Hepatocyte (in vitro differentiated cells): ENCODE measurements around the gene DACT2. TPM values are rescaled to one million over a fixed set of nuclear protein-coding genes. Genes with fewer than 3 reads are reported as not detected.

Experiments used
- DNase-seq: peaks from one replicate; pipeline ENCODE4 v3.0.0-alpha.2; 2016; ENCODE audit warnings: low spot score
- H2AFZ ChIP-seq: fragments of 200-600 bp; sonication (generic); 2 replicates; pipeline ENCODE4 v1.6.0; 2016; ENCODE audit warnings: antibody characterized with exemption, mild to moderate bottlenecking
- H3K27ac ChIP-seq: fragments of 200-600 bp; sonication (generic); 2 replicates; pipeline ENCODE4 v1.5.1; 2016; ENCODE audit warnings: mild to moderate bottlenecking
- H3K27me3 ChIP-seq: fragments of 200-600 bp; sonication (generic); 2 replicates; pipeline ENCODE4 v1.6.1; 2016
- H3K36me3 ChIP-seq: fragments of 200-600 bp; sonication (generic); replicated peaks from 2 replicates; pipeline ENCODE4 v1.5.1; 2016; ENCODE audit warnings: low read depth; ENCODE audit not compliant: insufficient read depth
- H3K4me1 ChIP-seq: fragments of 200-600 bp; sonication (generic); 2 replicates; pipeline ENCODE4 v1.5.1; 2016; ENCODE audit warnings: mild to moderate bottlenecking, moderate library complexity; ENCODE audit not compliant: insufficient read depth
- H3K4me2 ChIP-seq: fragments of 200-600 bp; sonication (generic); 2 replicates; pipeline ENCODE4 v1.6.0; 2016
- H3K4me3 ChIP-seq: fragments of 200-600 bp; sonication (generic); 2 replicates; pipeline ENCODE4 v1.5.1; 2016; ENCODE audit warnings: mild to moderate bottlenecking
- H3K79me2 ChIP-seq: fragments of 200-600 bp; sonication (generic); 2 replicates; pipeline ENCODE4 v1.6.0; 2017; ENCODE audit warnings: mild to moderate bottlenecking
- H3K9me2 ChIP-seq: fragments of 200-600 bp; sonication (generic); replicated peaks from 2 replicates; pipeline ENCODE4 v1.6.0; 2017; ENCODE audit warnings: mild to moderate bottlenecking; ENCODE audit not compliant: insufficient read depth
- H3K9me3 ChIP-seq: fragments of 200-600 bp; sonication (generic); 2 replicates; pipeline ENCODE4 v1.5.1; 2016; ENCODE audit warnings: low read depth, mild to moderate bottlenecking
- H4K20me1 ChIP-seq: fragments of 200-600 bp; sonication (generic); 2 replicates; pipeline ENCODE4 v1.6.0; 2016; ENCODE audit warnings: mild to moderate bottlenecking; ENCODE audit not compliant: insufficient read depth, poor library complexity, severe bottlenecking
- EZH2 ChIP-seq: fragments of 200-600 bp; sonication (generic); IDR thresholded peaks from 2 replicates; pipeline ENCODE4 v1.6.1; 2016; ENCODE audit warnings: antibody characterized with exemption, mild to moderate bottlenecking, borderline replicate concordance
- EZH2phosphoT487 ChIP-seq: fragments of 200-600 bp; sonication (generic); IDR thresholded peaks from one replicate; pipeline ENCODE4 v1.6.1; 2018; ENCODE audit warnings: antibody characterized with exemption, mild to moderate bottlenecking, low read depth, moderate library complexity; ENCODE audit not compliant: unreplicated experiment, severe bottlenecking
- WGBS: methylation state at CpG from one replicate; pipeline ENCODE4 v1.1.6; 2016; ENCODE audit warnings: low lambda C conversion rate; ENCODE audit errors: missing lambda C conversion rate; 5-methylcytosine and 5-hydroxymethylcytosine counted together
- polyA plus RNA-seq: library from polyadenylated mRNA; unstranded; fragments of >200 nt; fragmentation: Nextera tagmentation; extraction: Ambion mirVana; gene quantifications from 2 replicates; pipeline ENCODE4 v1.2.1, GENCODE V29; 2016
- total RNA-seq: library from RNA; depleted of rRNA; stranded (reverse); fragments of >200 nt; gene quantifications from 2 replicates; pipeline ENCODE4 v1.2.3, GENCODE V29; 2014
- TF ChIP-seq, protein P1 (sequence below): fragments of 200-600 bp; sonication (generic); IDR thresholded peaks from 2 replicates; pipeline ENCODE4 v1.5.1; 2016; ENCODE audit warnings: antibody characterized with exemption, mild to moderate bottlenecking; ENCODE audit not compliant: poor library complexity

DACT2 gene
- total and polyA plus RNA-seq, 2 experiments from 2014 or later: 8.2 to 8.8 TPM

DNA sequence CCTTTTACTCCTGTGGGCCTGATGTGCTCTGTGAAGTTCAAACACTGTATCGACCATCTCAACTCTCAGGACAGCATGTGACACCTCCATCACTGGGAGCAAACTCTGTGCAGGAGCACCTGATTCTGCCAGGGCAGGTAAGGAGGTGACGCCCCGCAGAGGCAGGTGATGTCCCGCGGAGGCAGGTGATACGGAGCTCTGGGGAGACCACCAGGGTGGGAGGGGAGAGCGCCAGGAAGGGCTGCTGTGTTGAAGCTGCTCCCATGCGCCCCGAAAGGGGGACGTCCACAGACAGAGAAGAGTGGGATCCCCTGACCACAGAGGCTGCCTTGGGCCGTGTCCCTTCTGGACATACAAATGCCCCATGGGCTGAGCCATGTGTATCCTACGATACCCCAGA, 58.3 kb downstream of the DACT2 start:
- no peaks in the 10 kb centered on the region for H4K20me1 ChIP-seq
- H3K27ac ChIP-seq: peak overlapping the region; percentile 75
- peaks cover 34% of the 10 kb centered on the region for H3K4me1 ChIP-seq
- H3K9me2 ChIP-seq: no peaks in the 10 kb centered on the region
- H3K36me3 ChIP-seq: no peaks in the 10 kb centered on the region
- H3K4me3 ChIP-seq: no peak overlapping the region
- no peaks in the 10 kb centered on the region for H3K27me3 ChIP-seq
- no peaks in the 10 kb centered on the region for H3K79me2 ChIP-seq
- H3K4me2 ChIP-seq: no peak overlapping the region
- no peak for DNase-seq
- no peaks in the 10 kb centered on the region for H3K9me3 ChIP-seq
- 96% methylated on average over 12 of the region's 12 CpGs for WGBS
- TF ChIP-seq EZH2phosphoT487 (no peak), EZH2 (no peak)
- TF ChIP-seq, protein P1, sequence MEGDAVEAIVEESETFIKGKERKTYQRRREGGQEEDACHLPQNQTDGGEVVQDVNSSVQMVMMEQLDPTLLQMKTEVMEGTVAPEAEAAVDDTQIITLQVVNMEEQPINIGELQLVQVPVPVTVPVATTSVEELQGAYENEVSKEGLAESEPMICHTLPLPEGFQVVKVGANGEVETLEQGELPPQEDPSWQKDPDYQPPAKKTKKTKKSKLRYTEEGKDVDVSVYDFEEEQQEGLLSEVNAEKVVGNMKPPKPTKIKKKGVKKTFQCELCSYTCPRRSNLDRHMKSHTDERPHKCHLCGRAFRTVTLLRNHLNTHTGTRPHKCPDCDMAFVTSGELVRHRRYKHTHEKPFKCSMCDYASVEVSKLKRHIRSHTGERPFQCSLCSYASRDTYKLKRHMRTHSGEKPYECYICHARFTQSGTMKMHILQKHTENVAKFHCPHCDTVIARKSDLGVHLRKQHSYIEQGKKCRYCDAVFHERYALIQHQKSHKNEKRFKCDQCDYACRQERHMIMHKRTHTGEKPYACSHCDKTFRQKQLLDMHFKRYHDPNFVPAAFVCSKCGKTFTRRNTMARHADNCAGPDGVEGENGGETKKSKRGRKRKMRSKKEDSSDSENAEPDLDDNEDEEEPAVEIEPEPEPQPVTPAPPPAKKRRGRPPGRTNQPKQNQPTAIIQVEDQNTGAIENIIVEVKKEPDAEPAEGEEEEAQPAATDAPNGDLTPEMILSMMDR: no peak
- H2AFZ ChIP-seq: no peak overlapping the region

DNA sequence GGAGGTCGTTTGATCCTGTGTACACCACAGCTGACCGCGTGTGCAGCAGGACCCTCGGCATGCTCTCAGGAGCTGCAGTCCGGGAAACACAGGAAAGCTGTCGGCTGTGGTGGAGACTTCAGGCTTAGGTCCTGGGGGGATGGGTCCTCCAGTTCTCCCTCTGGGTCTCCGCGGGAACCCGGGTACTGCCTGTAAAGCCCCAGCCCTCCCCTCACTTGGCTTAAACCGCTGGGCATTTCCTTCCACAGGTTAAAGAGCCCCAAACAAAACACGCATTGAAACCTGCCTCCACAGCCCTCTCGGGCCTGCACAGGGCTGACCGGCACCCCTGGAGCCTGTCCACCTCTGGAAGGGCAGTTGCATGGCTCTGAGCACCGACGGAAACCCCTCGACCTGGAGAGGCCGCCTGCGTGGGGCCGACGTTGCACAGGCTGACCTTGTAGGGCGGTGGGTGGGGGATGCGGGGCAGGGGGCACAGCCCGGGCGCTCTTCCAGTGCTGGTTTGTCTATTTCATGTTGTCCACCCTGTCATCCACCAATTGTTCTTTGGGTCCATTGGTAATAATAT, 59.1 kb downstream of the DACT2 start:
- H3K27me3 ChIP-seq: no peaks in the 10 kb centered on the region
- no peaks in the 10 kb centered on the region for H4K20me1 ChIP-seq
- no peak for DNase-seq
- no peak overlapping the region for H3K4me3 ChIP-seq
- H3K4me2 ChIP-seq: no peak overlapping the region
- no peaks in the 10 kb centered on the region for H3K79me2 ChIP-seq
- no peaks in the 10 kb centered on the region for H3K9me2 ChIP-seq
- H2AFZ ChIP-seq: no peak overlapping the region
- H3K27ac ChIP-seq: peak overlapping the region; percentile 75
- TF ChIP-seq EZH2 (no peak), EZH2phosphoT487 (no peak)
- TF ChIP-seq, protein P1: no peak
- H3K9me3 ChIP-seq: no peaks in the 10 kb centered on the region
- 93% methylated on average over 24 of the region's 24 CpGs for WGBS
- no peaks in the 10 kb centered on the region for H3K36me3 ChIP-seq
- peaks cover 29% of the 10 kb centered on the region for H3K4me1 ChIP-seq

DNA sequence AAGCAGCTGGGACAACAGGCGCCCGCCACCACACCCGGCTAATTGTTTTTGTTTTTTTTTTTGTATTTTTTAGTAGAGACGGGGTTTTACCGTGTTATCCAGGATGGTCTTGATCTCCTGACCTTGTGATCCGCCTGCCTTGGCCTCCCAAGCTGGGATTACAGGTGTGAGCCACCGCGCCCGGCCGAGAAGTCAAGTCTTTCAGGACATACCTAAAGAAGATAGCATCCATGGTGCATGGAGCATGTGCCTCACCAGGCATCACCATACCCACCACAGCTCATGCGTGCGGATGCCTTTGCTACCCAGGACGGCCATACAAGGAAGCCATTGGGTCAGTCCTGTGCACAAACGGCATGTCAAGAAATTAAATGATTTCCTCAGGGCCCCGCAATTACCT, 60.8 kb downstream of the DACT2 start:
- Histone ChIP-seq H3K4me1 (peaks cover 16% of the 10 kb centered on the region), H3K9me3 (no peaks in the 10 kb centered on the region), H3K27ac (no peak overlapping the region), H3K4me3 (no peak overlapping the region), H4K20me1 (no peaks in the 10 kb centered on the region), H3K9me2 (no peaks in the 10 kb centered on the region), H3K4me2 (no peak overlapping the region), H3K27me3 (no peaks in the 10 kb centered on the region), H2AFZ (no peak overlapping the region), H3K36me3 (no peaks in the 10 kb centered on the region), H3K79me2 (no peaks in the 10 kb centered on the region)
- no peak for DNase-seq
- 98% methylated on average over 14 of the region's 15 CpGs for WGBS
- TF ChIP-seq EZH2phosphoT487: no peak
- TF ChIP-seq, protein P1: no peak
- TF ChIP-seq EZH2: no peak

DNA sequence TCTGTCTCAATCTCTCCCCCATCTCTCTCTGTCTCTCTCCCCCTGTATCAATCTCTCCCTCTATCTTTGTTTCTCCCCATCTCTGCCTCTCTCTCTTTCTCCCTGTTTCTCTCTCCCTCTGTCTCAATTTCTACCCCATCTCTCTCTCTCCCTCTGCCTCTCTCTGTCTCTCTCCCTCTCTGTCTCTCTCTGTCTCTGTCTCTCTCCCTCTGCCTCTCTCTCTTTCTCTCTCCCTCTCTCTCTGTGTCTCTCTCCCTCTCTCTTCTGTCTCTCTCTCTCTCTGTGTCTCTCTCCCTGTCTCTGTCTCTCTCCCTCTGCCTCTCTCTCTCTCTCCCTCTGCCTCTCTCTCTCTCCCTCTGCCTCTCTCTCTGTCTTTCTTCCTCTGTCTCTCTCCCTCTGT, 62.6 kb downstream of the DACT2 start:
- no peaks in the 10 kb centered on the region for H4K20me1 ChIP-seq
- H3K4me3 ChIP-seq: no peak overlapping the region
- no peaks in the 10 kb centered on the region for H3K27me3 ChIP-seq
- H3K4me2 ChIP-seq: no peak overlapping the region
- H3K9me3 ChIP-seq: no peaks in the 10 kb centered on the region
- H2AFZ ChIP-seq: no peak overlapping the region
- DNase-seq: no peak
- no peaks in the 10 kb centered on the region for H3K79me2 ChIP-seq
- no peak for TF ChIP-seq EZH2
- TF ChIP-seq, protein P1: no peak
- no peaks in the 10 kb centered on the region for H3K9me2 ChIP-seq
- H3K36me3 ChIP-seq: no peaks in the 10 kb centered on the region
- H3K27ac ChIP-seq: no peak overlapping the region
- peaks cover 25% of the 10 kb centered on the region for H3K4me1 ChIP-seq
